Left renal pelvis (tissue), 4 donors: ENCODE results near the gene STAT4. TPM values are rescaled to one million over a fixed set of nuclear protein-coding genes. Genes with fewer than 3 reads are reported as not detected.
"Not testable (repeated sequence)": the region's sequence is repeated elsewhere in the genome, so short reads cannot be mapped to it uniquely, and the experiment has no call there.

ENCODE experiments used
- DNase-seq, 4 donors: peaks; one replicate each; pipeline ENCODE4 v3.0.0-alpha.2; 2013; ENCODE audit warnings: low read depth in 4 of 4, low spot score in 3 of 4
- polyA plus RNA-seq, 4 donors: library from polyadenylated mRNA; unstranded; fragments of 120-200 nt; gene quantifications; one replicate each; pipeline ENCODE4 v1.2.1, GENCODE V29; 2013; ENCODE audit not compliant: insufficient read length in 4 of 4

The STAT4 gene
- polyA plus RNA-seq, 4 donors, result 9.0 to 10.9 (median 9.5) TPM

- DNase-seq, result no peak
These were observed 150.7 kb downstream of the STAT4 start for GRCh38 chr2:190999949-191000665.

GRCh38 chr2:190999058-190999457 is 151.7 kb downstream of the STAT4 start:
- no peak for DNase-seq

GRCh38 chr2:190997526-190998113 is 153.2 kb downstream of the STAT4 start:
- no peak for DNase-seq

GRCh38 chr2:190996947-190997346 is 153.8 kb downstream of the STAT4 start:
- DNase-seq, result no peak

- no peak for DNase-seq
These were observed 154.4 kb downstream of the STAT4 start for GRCh38 chr2:190996338-190996946.

GRCh38 chr2:190995315-190995714 is 155.5 kb downstream of the STAT4 start:
- not testable (repeated sequence) for DNase-seq

GRCh38 chr2:190994148-190994547 is 156.6 kb downstream of the STAT4 start:
- no peak for DNase-seq

GRCh38 chr2:190993292-190993643 is 157.5 kb downstream of the STAT4 start:
- no peak for DNase-seq

GRCh38 chr2:190990132-190990531 is 160.7 kb downstream of the STAT4 start:
- no peak for DNase-seq

GRCh38 chr2:190988910-190989309 is 161.9 kb downstream of the STAT4 start:
- no peak for DNase-seq

GRCh38 chr2:190987938-190988337 is 162.9 kb downstream of the STAT4 start:
- DNase-seq, result no peak

GRCh38 chr2:190987116-190987515 is 163.7 kb downstream of the STAT4 start:
- no peak for DNase-seq

GRCh38 chr2:190986221-190986953 is 164.4 kb downstream of the STAT4 start:
- DNase-seq, result no peak

GRCh38 chr2:190984595-190984994 is 166.2 kb downstream of the STAT4 start:
- no peak for DNase-seq

- no peak for DNase-seq
These were observed 168.3 kb downstream of the STAT4 start for GRCh38 chr2:190982262-190983034.

- DNase-seq, result no peak
These were observed 169.1 kb downstream of the STAT4 start for GRCh38 chr2:190981733-190982132.

GRCh38 chr2:190981333-190981732 is 169.5 kb downstream of the STAT4 start:
- no peak for DNase-seq

- no peak for DNase-seq
These were observed 170.1 kb downstream of the STAT4 start for GRCh38 chr2:190980630-190981209.

- DNase-seq, result peak; percentile 64 to 76 (median 72)
These were observed 170.7 kb downstream of the STAT4 start for GRCh38 chr2:190979906-190980629.
